ENCODE measurements around the gene C1orf50. TPM values are rescaled to one million over a fixed set of nuclear protein-coding genes. Genes with fewer than 3 reads are reported as not detected.

Gene C1orf50
- total RNA-seq, 1 donor from 2014 or later: 12.0 TPM

DNA sequence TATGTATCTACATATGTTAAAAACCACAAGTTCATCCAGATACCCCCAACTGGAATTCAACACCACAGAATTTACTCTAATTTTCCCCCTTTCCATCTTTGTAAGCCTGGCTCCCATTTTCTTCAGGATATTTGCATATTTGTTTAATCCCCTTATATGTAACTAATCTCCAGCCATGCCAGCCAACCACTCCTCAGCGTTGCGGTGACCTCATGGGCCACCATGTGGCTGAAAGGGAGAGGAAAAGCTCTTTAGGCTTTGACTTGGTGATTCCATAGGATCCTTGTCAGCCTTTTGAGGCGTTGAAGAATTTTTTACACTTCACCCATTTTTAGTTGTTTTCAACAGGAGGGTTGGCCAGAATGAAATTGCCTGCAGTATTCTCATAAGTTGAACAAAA is 37.0 kb upstream of the C1orf50 start:
- Mint-ChIP-seq H3K4me3 (ENCODE audit: low read depth) (no peak overlapping the region), H3K36me3 (ENCODE audit: insufficient read depth) (no peaks in the 10 kb centered on the region), H3K4me1 (ENCODE audit: low read depth) (no peaks in the 10 kb centered on the region), H3K27me3 (no peaks in the 10 kb centered on the region), H3K9me3 (ENCODE audit: low read depth) (no peaks in the 10 kb centered on the region), H3K27ac (no peak overlapping the region)
- TF ChIP-seq, protein P1, sequence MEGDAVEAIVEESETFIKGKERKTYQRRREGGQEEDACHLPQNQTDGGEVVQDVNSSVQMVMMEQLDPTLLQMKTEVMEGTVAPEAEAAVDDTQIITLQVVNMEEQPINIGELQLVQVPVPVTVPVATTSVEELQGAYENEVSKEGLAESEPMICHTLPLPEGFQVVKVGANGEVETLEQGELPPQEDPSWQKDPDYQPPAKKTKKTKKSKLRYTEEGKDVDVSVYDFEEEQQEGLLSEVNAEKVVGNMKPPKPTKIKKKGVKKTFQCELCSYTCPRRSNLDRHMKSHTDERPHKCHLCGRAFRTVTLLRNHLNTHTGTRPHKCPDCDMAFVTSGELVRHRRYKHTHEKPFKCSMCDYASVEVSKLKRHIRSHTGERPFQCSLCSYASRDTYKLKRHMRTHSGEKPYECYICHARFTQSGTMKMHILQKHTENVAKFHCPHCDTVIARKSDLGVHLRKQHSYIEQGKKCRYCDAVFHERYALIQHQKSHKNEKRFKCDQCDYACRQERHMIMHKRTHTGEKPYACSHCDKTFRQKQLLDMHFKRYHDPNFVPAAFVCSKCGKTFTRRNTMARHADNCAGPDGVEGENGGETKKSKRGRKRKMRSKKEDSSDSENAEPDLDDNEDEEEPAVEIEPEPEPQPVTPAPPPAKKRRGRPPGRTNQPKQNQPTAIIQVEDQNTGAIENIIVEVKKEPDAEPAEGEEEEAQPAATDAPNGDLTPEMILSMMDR (IDR thresholded peaks at IDR 0.05; ENCODE audit: unreplicated experiment): no peak
- DNase-seq (ENCODE audit: low spot score, unreplicated experiment): no peak

DNA sequence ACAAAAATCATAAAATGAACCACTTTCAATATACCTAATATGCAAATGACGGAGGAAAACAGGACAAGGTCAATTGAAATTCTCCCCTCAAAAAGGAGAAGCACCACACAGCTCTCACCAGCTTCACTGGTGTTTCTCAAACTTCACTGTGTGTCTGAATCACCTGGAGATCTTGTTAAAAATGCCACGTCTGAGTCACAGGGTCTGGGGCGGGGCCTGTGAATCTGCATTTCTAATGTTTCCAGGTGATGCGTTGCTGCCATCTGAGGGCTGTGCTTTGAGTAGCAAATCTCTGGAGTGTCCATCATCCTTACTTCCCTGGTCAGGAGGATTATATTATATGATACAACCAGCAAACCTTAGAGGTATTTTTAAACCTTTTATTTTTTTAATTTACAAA is 36.1 kb upstream of the C1orf50 start:
- TF ChIP-seq, protein P1 (IDR thresholded peaks at IDR 0.05; ENCODE audit: unreplicated experiment): no peak
- no peak overlapping the region for H3K27ac Mint-ChIP-seq
- H3K4me1 Mint-ChIP-seq (ENCODE audit: low read depth): no peaks in the 10 kb centered on the region
- H3K27me3 Mint-ChIP-seq: no peaks in the 10 kb centered on the region
- H3K36me3 Mint-ChIP-seq (ENCODE audit: insufficient read depth): no peaks in the 10 kb centered on the region
- no peak overlapping the region for H3K4me3 Mint-ChIP-seq (ENCODE audit: low read depth)
- no peaks in the 10 kb centered on the region for H3K9me3 Mint-ChIP-seq (ENCODE audit: low read depth)
- DNase-seq (ENCODE audit: low spot score, unreplicated experiment): no peak

DNA sequence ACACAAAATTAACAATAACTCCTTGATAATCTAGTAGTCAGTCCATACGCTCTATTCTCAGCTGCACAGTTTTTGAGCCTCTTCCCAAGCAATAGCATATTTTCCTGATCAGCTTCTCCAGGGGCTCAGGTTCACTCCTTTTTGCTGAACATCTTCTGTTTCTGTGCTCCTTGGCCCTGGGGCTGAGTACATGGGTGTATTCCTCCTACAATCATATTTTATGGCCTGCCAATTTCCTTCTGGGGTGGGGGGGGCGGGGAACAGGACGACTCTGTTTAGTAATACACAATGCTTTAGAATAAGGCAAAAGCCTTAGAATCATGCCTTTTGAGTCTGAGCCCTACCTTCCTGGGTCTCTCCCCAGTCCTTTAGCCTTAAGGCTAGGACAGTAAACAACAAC is 35.5 kb upstream of the C1orf50 start:
- no peak for DNase-seq (ENCODE audit: low spot score, unreplicated experiment)
- H3K36me3 Mint-ChIP-seq (ENCODE audit: insufficient read depth): no peaks in the 10 kb centered on the region

DNA sequence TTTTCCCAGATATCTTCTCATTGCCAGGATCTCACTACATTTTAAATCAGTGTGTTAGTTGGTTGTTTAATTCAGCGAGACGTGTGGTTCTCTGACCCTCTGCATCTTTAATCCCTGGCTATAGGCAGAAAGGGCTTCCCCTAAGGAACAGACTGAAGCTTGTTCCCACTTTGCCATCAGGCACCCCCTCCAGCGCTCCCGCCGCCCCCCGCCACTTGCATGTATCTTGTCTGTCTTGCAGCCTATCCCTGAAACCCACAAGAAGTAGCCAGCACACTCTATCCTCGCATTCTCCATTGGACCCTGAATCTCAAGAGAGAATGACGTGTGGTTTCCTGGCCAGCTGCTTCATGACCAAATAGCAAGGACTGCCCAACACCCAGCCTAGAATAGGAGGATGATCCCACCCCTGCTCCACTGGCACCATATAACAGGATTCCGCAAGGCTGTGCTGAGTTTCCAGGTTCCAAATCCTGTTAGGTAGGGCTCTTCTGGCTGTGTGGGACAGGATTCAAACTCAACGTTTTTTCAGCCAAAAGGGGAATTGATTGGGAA is 34.8 kb upstream of the C1orf50 start:
- Mint-ChIP-seq H3K27me3 (no peaks in the 10 kb centered on the region), H3K27ac (no peak overlapping the region), H3K4me3 (ENCODE audit: low read depth) (no peak overlapping the region), H3K36me3 (ENCODE audit: insufficient read depth) (no peaks in the 10 kb centered on the region), H3K4me1 (ENCODE audit: low read depth) (no peaks in the 10 kb centered on the region), H3K9me3 (ENCODE audit: low read depth) (no peaks in the 10 kb centered on the region)
- DNase-seq (ENCODE audit: low spot score, unreplicated experiment): no peak
- TF ChIP-seq, protein P1 (IDR thresholded peaks at IDR 0.05; ENCODE audit: unreplicated experiment): no peak

More for the DNA sequence above, 35.5 kb upstream of the C1orf50 start:
- Mint-ChIP-seq H3K9me3 (ENCODE audit: low read depth) (no peaks in the 10 kb centered on the region), H3K27me3 (no peaks in the 10 kb centered on the region), H3K4me1 (ENCODE audit: low read depth) (no peaks in the 10 kb centered on the region), H3K4me3 (ENCODE audit: low read depth) (no peak overlapping the region), H3K27ac (no peak overlapping the region)
- TF ChIP-seq, protein P1 (IDR thresholded peaks at IDR 0.05; ENCODE audit: unreplicated experiment): no peak

DNA sequence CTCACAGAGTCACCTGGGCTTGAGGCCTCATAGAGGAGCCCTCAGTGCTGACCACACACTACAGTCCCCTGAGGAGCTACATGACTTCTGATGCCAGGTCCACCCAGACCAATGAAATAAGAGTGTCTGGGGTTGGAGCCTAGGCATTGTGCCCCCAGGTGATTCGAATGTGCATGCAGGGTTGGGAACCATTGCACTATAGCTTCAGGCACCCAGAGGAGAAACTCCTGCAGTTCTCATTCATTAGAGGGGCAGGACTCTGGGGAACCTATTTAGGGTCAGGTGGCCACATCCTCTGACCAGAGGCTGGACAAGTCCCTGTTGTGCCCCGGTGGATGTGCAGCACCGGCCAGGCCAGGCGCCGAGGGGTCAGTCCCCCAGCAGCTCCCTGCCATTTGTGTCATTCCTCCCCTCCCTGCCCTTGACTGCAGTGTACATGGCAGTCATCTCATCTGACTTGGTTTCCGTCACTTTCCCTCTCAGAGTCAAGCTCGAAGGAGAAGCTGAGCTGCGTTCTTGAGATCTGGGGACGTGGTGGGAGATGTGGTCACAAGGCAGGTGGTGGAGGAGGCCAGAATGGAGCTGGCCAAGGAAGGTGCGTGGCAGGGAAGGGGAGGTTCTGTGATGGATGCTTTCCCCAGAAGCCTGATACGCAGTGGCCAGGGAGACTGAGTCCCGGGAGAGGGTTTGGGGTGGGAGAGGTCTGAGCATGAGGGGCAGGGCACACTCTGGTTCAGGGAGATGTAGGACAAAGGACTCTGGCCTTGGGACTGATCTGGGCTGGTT is 33.4 kb upstream of the C1orf50 start:
- DNase-seq (ENCODE audit: low spot score, unreplicated experiment): no peak
- no peaks in the 10 kb centered on the region for H3K9me3 Mint-ChIP-seq (ENCODE audit: low read depth)
- H3K27me3 Mint-ChIP-seq: no peaks in the 10 kb centered on the region
- TF ChIP-seq, protein P1 (IDR thresholded peaks at IDR 0.05; ENCODE audit: unreplicated experiment): no peak
- H3K4me3 Mint-ChIP-seq (ENCODE audit: low read depth): no peak overlapping the region
- H3K36me3 Mint-ChIP-seq (ENCODE audit: insufficient read depth): no peaks in the 10 kb centered on the region
- H3K4me1 Mint-ChIP-seq (ENCODE audit: low read depth): no peaks in the 10 kb centered on the region
- no peak overlapping the region for H3K27ac Mint-ChIP-seq
